Osteoblast (primary cell): ENCODE data around the gene TTLL3. TPM values are rescaled to one million over a fixed set of nuclear protein-coding genes. Genes with fewer than 3 reads are reported as not detected.
A peak's percentile ranks its signal among the peaks of the same experiment; 100 is the strongest.

ENCODE experiments used
- DNase-seq: peaks from one replicate; pipeline ENCODE4 v3.0.0; 2011; ENCODE audit warnings: low spot score, mixed read lengths; ENCODE audit not compliant: insufficient read length; ENCODE audit errors: missing footprints
- H2AFZ ChIP-seq: 2 replicates; pipeline ENCODE4 v1.6.0; 2011; ENCODE audit warnings: mild to moderate bottlenecking, low read length
- H3K27ac ChIP-seq: 2 replicates; pipeline ENCODE4 v1.5.1; 2011; ENCODE audit warnings: mild to moderate bottlenecking, low read depth, low read length, moderate library complexity
- H3K27me3 ChIP-seq: 2 replicates; pipeline ENCODE4 v1.6.0; 2012; ENCODE audit warnings: mild to moderate bottlenecking, control low read depth, inconsistent platforms, low read length, moderate library complexity; ENCODE audit not compliant: insufficient read depth
- H3K36me3 ChIP-seq: 2 replicates; pipeline ENCODE4 v1.5.1; 2011; ENCODE audit warnings: mild to moderate bottlenecking, low read length, control low read depth, moderate library complexity; ENCODE audit not compliant: insufficient read depth
- H3K4me1 ChIP-seq: 2 replicates; pipeline ENCODE4 v1.5.1; 2011; ENCODE audit warnings: mild to moderate bottlenecking, low read length, control low read depth, moderate library complexity; ENCODE audit not compliant: insufficient read depth
- H3K4me2 ChIP-seq: 2 replicates; pipeline ENCODE4 v1.6.0; 2011; ENCODE audit warnings: mild to moderate bottlenecking, low read length; ENCODE audit not compliant: insufficient read depth
- H3K4me3 ChIP-seq: fragments of 200-600 bp; sonication (generic); 3 replicates; pipeline ENCODE4 v1.5.1; 2012; ENCODE audit warnings: mild to moderate bottlenecking, low read length, inconsistent platforms; ENCODE audit not compliant: insufficient read depth
- H3K79me2 ChIP-seq: 2 replicates; pipeline ENCODE4 v1.6.0; 2012; ENCODE audit warnings: mild to moderate bottlenecking, low read length, control low read depth, inconsistent platforms; ENCODE audit not compliant: insufficient read depth
- H3K9me3 ChIP-seq: 2 replicates; pipeline ENCODE4 v1.5.1; 2011; ENCODE audit warnings: low read depth, low read length, control low read depth
- H4K20me1 ChIP-seq: 2 replicates; pipeline ENCODE4 v1.6.0; 2012; ENCODE audit warnings: mild to moderate bottlenecking, low read length, control low read depth; ENCODE audit not compliant: insufficient read depth
- CTCF ChIP-seq: IDR thresholded peaks from 2 replicates; pipeline ENCODE4 v1.5.1; 2011; ENCODE audit warnings: mild to moderate bottlenecking, low read depth, low read length, moderate library complexity; ENCODE audit errors: extremely low read depth
- total RNA-seq: library from RNA; depleted of rRNA; stranded (reverse); fragments of >200 nt; gene quantifications from 2 replicates; pipeline ENCODE4 v1.2.3, GENCODE V29; 2012

Gene TTLL3
- total RNA-seq, 1 donor, result 31.1 TPM

DNA sequence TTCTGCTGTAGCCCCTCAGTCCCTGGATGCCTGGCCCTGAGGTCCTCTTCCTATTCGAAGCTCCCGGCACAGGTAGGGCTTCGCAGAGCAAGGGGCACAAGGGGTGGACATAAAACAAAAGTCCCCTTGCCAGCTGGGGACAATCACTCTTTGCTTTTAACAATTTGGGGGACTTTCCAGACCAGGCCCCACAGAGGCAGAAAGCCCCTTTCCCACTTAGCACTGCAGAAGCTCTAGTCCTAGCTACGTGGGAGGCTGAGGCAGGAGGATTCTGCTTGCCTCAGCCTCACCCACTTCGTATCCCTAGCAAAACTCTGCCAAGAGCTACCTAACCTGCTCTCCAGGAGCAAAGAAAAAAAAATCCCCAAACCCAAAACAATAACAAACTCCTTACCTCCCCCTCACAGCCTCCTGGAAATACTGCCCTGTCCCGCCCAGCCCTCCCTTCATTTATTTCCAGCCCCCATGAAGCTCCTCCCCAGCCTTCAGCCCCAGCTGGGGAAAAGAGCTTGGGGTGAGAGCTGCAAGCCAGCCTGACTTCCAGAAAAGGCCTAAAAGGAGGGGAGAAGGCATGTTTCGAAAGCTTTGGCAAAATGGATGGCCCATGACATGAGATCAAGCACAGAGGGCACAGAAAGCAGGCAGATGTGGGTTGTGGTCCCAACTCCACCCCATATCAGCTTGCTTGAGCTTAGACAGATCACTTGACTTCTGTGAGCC lies 69.9 kb downstream of the TTLL3 start, which contains the start of gene CIDEC:
Gene CIDEC, minus strand, starts transcription at position 424 of the 720 bp plus-strand sequence. CDS start 1,767 bp downstream, outside the sequence.
- Histone ChIP-seq H3K4me3 (no peak within 1 kb of the TSS), H3K4me2 (no peak within 1 kb of the TSS), H3K27ac (no peak within 1 kb of the TSS), H3K27me3 (no peaks in the 10 kb centered on the region), H3K36me3 (no peaks in the 10 kb centered on the region), H2AFZ (peak within 1 kb of the TSS; percentile 68), H3K79me2 (no peaks in the 10 kb centered on the region), H3K9me3 (no peaks in the 10 kb centered on the region), H3K4me1 (peaks cover 12% of the 10 kb centered on the region), H4K20me1 (no peaks in the 10 kb centered on the region)
- peak; percentile 29 for DNase-seq
- no peak for TF ChIP-seq CTCF

DNA sequence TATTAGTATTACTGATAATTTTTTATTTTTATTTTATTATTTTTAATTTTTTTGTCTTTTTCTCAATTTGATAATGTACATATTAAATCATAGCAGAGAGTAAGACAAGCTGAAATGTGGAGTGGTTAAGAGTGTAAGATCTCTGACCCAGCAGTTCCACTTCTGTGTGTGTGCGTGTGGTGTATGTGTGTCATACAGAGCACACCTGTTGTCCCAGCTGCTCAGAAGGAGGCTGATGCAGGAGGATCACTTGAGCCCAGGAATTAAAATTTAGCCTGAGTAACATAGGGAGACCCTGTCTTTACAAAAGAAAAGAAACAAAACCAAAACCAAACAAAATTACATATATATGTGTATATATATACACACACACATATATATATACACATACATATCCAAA lies 71.4 kb downstream of the TTLL3 start:
- no peak for DNase-seq
- no peak for TF ChIP-seq CTCF

DNA sequence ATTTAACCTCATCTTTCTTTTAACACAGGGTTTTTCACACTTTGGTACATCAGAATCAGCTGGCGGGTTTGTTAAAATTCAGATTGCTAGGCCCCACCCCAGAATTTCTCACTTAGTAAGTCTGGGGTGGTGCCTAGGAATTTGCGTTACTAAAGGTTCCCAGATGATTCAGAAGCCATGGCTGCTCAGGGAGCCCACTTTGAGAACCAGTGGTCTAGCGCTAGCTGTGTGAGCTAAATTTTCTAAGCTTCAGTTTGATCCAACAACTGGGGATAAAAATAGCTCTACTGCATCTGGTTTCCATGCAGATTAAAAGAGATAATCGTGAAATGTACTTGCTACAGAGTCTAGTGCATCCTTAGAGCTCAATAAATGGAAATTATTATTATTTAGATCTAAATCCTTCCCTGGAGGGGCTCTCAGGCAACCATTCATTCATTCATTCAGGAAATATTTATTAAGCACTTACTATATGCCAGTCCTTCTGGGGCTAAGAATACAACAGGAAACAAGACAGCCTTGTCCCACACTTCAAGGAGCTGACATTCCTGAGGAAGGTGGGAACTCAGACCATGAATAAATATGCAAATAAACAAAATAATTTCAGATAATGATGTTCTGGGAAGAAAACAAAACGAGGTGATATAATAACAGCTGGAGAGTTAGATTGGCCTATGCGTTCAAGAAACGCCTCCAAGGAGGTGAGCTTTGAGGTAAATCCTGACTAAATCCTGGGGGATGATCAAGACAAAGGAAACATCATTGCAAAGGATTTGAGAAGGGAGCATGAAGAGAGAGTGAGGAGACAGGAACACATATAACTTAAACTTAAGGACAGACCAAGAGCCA lies 73.9 kb downstream of the TTLL3 start:
- H2AFZ ChIP-seq, result no peak overlapping the region
- peak overlapping the region; percentile 34 for H3K27ac ChIP-seq
- DNase-seq, result no peak
- no peak for TF ChIP-seq CTCF
- no peaks in the 10 kb centered on the region for H3K36me3 ChIP-seq
- H3K4me2 ChIP-seq, result peak overlapping the region; percentile 49
- H3K27me3 ChIP-seq, result no peaks in the 10 kb centered on the region
- peaks cover 12% of the 10 kb centered on the region for H3K4me1 ChIP-seq
- H3K9me3 ChIP-seq, result no peaks in the 10 kb centered on the region
- H4K20me1 ChIP-seq, result no peaks in the 10 kb centered on the region
- no peak overlapping the region for H3K4me3 ChIP-seq
- no peaks in the 10 kb centered on the region for H3K79me2 ChIP-seq

More for the DNA sequence above, 71.4 kb downstream of the TTLL3 start:
- Histone ChIP-seq H3K4me3 (no peak overlapping the region), H3K4me2 (no peak overlapping the region), H3K36me3 (no peaks in the 10 kb centered on the region), H3K27me3 (no peaks in the 10 kb centered on the region), H3K9me3 (no peaks in the 10 kb centered on the region), H3K27ac (no peak overlapping the region), H4K20me1 (no peaks in the 10 kb centered on the region), H3K4me1 (peaks cover 12% of the 10 kb centered on the region), H2AFZ (no peak overlapping the region), H3K79me2 (no peaks in the 10 kb centered on the region)
